D721Med (cell line): ENCODE data around the gene OR52N5.

Source experiments
- DNase-seq: peaks from one replicate; pipeline ENCODE4 v3.0.0; 2011; ENCODE audit warnings: low spot score; ENCODE audit not compliant: insufficient read length
- FAIRE-seq: peaks from 2 replicates; lab custom pipeline; 2011; peaks lifted over from hg19 to GRCh38; lab: Jason Lieb, UNC
- TF ChIP-seq, protein P1 (sequence below): IDR thresholded peaks from 2 replicates; pipeline ENCODE4 v1.5.1; 2012; ENCODE audit warnings: mild to moderate bottlenecking, control low read depth; ENCODE audit not compliant: insufficient read depth; ENCODE audit errors: missing control alignments

Gene OR52N5

DNA sequence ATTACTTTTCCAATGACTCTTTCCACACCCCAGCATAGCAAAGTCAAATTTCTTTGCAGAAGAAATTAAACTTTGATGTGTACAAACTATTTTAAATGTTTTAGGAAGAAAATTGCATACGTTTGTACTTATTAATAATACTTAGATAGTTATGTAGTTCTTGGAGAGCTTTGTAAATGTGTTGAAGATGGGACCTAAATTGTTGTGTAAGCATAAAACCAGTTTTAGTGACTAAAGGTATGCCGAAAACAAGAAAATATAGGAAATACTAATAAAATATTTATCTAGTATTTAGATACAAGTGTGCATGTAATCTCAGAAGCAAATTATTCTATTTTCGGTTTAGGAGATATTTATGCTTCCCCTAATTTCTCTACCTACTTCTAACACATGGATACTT, 33.3 kb downstream of the OR52N5 start:
- TF ChIP-seq, protein P1, sequence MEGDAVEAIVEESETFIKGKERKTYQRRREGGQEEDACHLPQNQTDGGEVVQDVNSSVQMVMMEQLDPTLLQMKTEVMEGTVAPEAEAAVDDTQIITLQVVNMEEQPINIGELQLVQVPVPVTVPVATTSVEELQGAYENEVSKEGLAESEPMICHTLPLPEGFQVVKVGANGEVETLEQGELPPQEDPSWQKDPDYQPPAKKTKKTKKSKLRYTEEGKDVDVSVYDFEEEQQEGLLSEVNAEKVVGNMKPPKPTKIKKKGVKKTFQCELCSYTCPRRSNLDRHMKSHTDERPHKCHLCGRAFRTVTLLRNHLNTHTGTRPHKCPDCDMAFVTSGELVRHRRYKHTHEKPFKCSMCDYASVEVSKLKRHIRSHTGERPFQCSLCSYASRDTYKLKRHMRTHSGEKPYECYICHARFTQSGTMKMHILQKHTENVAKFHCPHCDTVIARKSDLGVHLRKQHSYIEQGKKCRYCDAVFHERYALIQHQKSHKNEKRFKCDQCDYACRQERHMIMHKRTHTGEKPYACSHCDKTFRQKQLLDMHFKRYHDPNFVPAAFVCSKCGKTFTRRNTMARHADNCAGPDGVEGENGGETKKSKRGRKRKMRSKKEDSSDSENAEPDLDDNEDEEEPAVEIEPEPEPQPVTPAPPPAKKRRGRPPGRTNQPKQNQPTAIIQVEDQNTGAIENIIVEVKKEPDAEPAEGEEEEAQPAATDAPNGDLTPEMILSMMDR = no peak
- FAIRE-seq = no peak
- no peak for DNase-seq

DNA sequence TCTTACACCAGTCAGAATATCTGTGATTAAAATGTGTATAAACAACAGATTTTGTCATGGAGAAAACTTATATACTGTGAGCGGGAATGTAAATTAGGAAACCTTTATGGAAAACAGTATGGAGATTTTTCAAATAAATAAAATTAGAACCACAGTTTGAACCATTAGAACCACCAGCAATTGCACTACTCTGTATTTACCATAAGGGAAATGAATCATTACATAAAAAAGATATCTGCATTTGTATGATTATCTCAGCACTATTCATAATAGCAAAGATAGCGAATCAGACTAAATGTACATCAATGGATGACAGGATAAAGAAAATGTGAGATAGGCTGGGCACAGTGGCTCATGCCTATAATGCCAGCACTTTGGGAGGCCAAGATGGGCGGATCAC, 36.5 kb downstream of the OR52N5 start:
- no peak for FAIRE-seq
- DNase-seq = no peak
- TF ChIP-seq, protein P1 = no peak

DNA sequence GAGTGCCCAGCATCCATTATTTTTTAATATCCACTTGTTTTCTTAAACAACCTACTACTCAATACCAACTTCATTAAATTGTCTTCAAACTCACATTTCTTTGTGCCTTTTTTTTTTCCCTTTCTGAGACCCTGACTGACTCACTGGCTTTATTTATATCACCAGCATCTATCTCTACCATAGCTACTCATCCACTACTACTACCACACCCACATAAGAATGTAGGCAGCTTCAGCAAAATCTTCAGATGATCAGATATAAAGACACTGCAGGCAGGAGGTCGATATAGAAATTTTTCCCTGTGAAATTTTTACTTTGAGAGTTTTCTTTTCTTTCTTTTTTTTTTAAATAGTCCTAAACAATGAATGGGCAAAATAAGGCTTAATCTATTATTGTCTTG, 44.7 kb downstream of the OR52N5 start:
- DNase-seq = no peak
- TF ChIP-seq, protein P1 = no peak
- FAIRE-seq = no peak

DNA sequence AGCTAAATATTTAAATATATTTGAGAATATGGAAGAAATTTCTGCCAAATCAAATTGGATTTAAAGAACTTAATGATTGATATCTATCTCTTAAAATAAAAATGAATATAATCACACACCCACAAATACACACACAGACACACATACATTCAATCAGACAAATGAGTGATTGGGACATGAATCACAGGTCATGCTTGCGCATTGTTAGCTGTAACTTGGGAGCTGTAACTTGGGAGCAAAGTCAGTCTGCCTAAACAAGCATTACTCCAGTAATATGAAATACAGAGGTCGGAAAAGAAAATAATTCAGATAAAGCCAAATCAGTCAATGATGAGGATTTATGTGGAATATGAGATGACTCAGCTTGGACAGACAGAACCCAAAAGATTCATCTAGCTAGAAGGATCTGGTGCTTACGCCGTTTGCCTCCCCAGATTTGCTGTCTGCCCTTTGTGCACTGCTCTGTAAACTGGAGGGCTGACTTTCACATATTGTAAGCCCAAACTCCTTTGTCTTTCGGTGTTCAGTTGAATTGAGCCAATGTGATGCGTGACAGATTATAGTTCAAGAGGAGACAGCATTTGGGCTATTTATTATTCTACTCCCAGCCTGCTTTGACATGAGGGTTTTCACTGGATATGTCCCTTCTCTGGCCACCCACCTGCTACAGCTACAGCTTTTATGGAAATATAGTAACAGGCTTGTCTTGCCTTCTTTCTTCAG, 45.3 kb downstream of the OR52N5 start:
- TF ChIP-seq, protein P1 = no peak
- no peak for FAIRE-seq
- DNase-seq = no peak

DNA sequence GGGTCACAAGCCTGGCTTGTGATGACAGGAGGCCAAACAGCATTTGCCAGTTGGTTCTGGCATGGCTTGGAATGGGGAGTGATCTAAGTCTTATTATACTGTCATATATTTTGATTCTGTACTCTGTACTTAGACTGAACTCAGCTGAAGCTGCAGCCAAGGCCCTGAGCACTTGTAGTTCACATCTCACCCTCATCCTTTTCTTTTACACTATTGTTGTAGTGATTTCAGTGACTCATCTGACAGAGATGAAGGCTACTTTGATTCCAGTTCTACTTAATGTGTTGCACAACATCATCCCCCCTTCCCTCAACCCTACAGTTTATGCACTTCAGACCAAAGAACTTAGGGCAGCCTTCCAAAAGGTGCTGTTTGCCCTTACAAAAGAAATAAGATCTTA, 46.1 kb downstream of the OR52N5 start:
- DNase-seq (no peak), FAIRE-seq (no peak)
- TF ChIP-seq, protein P1 = no peak

DNA sequence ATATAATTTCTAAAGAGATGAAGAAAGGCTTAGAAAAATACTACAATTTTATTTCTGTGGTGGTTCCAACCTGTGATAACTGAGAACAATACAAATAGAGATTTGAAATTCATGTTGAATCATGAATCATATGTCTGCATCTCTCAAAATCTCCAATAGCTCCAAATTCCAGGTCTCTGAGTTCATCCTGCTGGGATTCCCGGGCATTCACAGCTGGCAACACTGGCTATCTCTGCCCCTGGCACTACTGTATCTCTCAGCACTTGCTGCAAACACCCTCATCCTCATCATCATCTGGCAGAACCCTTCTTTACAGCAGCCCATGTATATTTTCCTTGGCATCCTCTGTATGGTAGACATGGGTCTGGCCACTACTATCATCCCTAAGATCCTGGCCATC, 46.8 kb downstream of the OR52N5 start, which contains the start of gene OR56B1:
Gene OR56B1, plus strand, starts transcription at position 53 of the 400 bp plus-strand sequence. Its CDS starts 69 bp downstream, at position 122.
- DNase-seq = no peak
- TF ChIP-seq, protein P1 = no peak
- FAIRE-seq = no peak

DNA sequence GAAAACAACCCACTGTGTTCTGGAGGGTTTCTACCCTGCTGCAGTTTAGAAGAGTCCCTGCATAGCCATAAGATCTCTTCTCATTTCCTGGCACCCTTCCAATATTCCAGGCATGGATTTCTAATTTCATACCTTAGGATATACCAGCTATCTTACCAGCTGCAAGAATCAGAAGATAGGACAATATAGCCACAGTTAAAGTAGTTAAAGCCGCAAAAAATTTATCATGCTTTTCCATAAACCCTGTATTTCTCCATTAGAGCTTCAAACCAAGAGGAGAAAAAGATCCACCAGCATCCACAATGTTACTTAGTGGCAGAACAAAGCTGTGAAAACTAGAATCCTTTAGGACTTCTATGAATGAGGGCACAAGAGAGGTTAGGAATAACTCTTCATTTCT, 55.5 kb downstream of the OR52N5 start:
- TF ChIP-seq, protein P1 = no peak
- no peak for DNase-seq
- FAIRE-seq = no peak
